Measurements from ENCODE around the gene TLR5. TPM values are rescaled to one million over a fixed set of nuclear protein-coding genes. Genes with fewer than 3 reads are reported as not detected.

Gene TLR5, protein sequence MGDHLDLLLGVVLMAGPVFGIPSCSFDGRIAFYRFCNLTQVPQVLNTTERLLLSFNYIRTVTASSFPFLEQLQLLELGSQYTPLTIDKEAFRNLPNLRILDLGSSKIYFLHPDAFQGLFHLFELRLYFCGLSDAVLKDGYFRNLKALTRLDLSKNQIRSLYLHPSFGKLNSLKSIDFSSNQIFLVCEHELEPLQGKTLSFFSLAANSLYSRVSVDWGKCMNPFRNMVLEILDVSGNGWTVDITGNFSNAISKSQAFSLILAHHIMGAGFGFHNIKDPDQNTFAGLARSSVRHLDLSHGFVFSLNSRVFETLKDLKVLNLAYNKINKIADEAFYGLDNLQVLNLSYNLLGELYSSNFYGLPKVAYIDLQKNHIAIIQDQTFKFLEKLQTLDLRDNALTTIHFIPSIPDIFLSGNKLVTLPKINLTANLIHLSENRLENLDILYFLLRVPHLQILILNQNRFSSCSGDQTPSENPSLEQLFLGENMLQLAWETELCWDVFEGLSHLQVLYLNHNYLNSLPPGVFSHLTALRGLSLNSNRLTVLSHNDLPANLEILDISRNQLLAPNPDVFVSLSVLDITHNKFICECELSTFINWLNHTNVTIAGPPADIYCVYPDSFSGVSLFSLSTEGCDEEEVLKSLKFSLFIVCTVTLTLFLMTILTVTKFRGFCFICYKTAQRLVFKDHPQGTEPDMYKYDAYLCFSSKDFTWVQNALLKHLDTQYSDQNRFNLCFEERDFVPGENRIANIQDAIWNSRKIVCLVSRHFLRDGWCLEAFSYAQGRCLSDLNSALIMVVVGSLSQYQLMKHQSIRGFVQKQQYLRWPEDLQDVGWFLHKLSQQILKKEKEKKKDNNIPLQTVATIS
- 0.08 to 0.42 TPM (median 0.20 TPM) in 5 replicates for total RNA-seq (2022; extraction: Qiagen RNA extraction; ENCODE audit: low read depth)

DNA sequence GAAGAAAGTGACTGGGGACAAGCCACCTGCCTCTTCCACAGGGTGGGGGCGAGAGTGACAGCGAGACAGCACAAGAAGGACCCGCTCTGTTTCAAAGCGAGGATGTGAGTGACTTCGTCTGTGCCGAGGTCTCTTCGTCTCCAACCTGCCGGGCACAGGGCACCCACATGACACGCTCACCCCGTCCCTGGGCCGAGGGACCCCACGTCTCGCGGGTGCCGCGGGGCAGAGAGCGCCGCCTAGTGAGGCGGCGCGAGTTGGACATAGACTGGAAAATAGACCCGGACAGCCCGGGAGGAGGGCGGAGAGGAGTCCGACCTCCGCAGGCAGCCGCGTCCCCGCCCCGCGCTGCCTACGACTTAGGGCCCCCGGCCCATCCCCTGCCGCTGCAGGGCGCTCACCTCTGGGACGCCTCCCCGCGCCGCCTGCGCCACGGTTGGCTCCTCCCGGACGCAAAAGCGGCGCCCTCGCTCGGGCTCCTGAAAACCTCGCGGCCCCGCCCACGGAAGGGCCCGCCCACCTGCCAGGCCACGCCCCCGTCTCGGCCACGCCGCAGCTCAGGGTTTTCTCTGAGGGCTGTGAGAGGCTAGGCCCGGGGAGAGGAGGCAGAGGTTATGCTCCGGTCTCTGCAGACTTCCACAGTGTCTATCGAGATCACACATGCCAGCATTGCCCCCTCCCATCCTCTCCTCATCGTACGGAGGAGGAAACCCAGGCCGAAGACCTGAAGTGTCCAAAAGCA is at the start of gene TLR5:
Gene TLR5, minus strand, starts transcription at position 454 of the 742 bp plus-strand sequence. CDS start 30,217 bp downstream, outside the sequence.

Other genes starting within 250 kb of the TLR5 start
- gene SUSD4, start 220.9 kb upstream of the TLR5 start, total RNA-seq (2022; extraction: Qiagen RNA extraction; ENCODE audit: low read depth), result 0.34 to 1.00 TPM (median 0.84 TPM) in 5 replicates